Activated T-cell treated with anti-CD3 and anti-CD28 coated beads, Interleukin-2, amount 50 U/mL, for 24 hours (primary cell): ENCODE data around the gene JCAD.
"Not testable (repeated sequence)": the region's sequence is repeated elsewhere in the genome, so short reads cannot be mapped to it uniquely, and the experiment has no call there.

Experiments used
- DNase-seq: peaks from one replicate; pipeline ENCODE4 v3.0.0-alpha.2; 2020
- H3K27ac Mint-ChIP-seq: 2 replicates; pipeline ENCODE4 v1.8.0; 2020; ENCODE audit warnings: mild to moderate bottlenecking, mixed read lengths
- H3K27me3 Mint-ChIP-seq: 2 replicates; pipeline ENCODE4 v1.8.0; 2020; ENCODE audit warnings: mixed read lengths
- H3K36me3 Mint-ChIP-seq: 2 replicates; pipeline ENCODE4 v1.8.0; 2020; ENCODE audit warnings: low read depth, mixed read lengths
- H3K4me1 Mint-ChIP-seq: 2 replicates; pipeline ENCODE4 v1.8.0; 2020; ENCODE audit warnings: low read depth, mixed read lengths
- H3K4me3 Mint-ChIP-seq: 2 replicates; pipeline ENCODE4 v1.8.0; 2020; ENCODE audit warnings: mild to moderate bottlenecking, moderate library complexity, mixed read lengths
- H3K9me3 Mint-ChIP-seq: 2 replicates; pipeline ENCODE4 v1.8.0; 2020; ENCODE audit warnings: mixed read lengths

The JCAD gene

DNA sequence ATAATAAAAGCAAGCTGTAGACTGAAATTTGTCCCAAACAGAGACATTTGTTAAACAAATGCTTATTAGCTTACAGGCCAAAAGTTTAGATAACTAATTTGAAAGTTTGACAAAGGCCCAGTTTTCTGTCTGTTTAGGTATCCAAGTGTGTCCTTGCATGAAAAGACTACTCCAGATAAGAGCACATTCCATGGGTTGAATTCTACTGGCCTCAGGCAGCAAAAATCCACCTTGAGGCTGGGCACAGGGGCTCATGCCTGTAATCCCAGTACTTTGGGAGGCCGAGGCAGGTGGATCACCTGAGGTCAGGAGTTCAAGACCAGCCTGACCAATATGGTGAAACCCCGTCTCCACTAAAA is 80.0 kb downstream of the JCAD start:
- not testable (repeated sequence) for H3K27ac Mint-ChIP-seq, H3K36me3 Mint-ChIP-seq, H3K4me1 Mint-ChIP-seq

DNA sequence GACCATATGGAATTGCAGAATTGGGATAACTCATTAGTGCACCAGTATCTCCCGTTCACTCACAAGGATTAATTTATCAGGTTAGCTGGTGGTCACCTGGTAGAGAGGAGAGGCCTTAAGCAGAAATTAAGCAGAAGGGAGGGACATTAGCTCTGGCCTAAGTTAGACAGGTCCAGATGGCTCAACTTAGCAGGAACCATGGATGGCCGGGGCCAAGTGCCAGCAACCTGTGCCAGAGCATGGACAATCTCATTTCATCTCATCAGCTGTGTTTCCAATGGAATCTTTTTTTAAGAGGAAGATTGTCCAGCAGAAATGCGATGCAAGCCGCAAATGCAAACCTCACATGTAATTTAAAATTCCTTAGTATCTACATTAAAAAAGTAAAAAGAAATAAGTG is 82.2 kb downstream of the JCAD start:
- no peak for DNase-seq
- Mint-ChIP-seq H3K4me1 (no peaks in the 10 kb centered on the region), H3K27ac (no peak overlapping the region), H3K36me3 (no peaks in the 10 kb centered on the region), H3K27me3 (peaks cover 26% of the 10 kb centered on the region), H3K4me3 (no peak overlapping the region), H3K9me3 (peaks cover 7% of the 10 kb centered on the region)

More for the DNA sequence above, 80.0 kb downstream of the JCAD start:
- not testable (repeated sequence) for DNase-seq, H3K4me3 Mint-ChIP-seq
- peaks cover 28% of the 10 kb centered on the region for H3K27me3 Mint-ChIP-seq
- peaks cover 20% of the 10 kb centered on the region for H3K9me3 Mint-ChIP-seq

- Mint-ChIP-seq H3K36me3 (no peaks in the 10 kb centered on the region), H3K27me3 (peaks cover 28% of the 10 kb centered on the region), H3K27ac (no peak overlapping the region), H3K4me1 (no peaks in the 10 kb centered on the region), H3K9me3 (peaks cover 6% of the 10 kb centered on the region), H3K4me3 (no peak overlapping the region)
- no peak for DNase-seq
Observed at GRCh38 chr10:29976134-29976533, 83.3 kb downstream of the JCAD start.

DNA sequence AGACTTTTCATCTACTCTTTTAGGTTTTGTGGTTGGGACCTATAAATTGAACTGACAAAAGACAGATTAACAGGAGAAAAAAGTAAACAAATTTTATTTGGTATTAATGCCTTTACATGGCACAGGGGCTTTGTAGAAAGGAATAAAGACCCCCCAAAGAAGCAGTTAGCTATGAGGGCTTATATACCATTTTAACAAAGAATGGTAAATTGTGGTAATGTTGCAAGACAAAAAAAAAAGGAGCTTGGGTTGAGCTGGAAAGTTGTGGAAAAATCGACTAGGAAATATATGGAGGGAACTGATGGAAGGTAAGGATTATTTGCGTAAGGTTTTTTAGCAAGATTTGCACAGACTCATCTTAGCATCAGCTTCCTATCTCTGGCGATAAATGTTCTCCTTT is 84.6 kb downstream of the JCAD start:
- Mint-ChIP-seq H3K36me3 (no peaks in the 10 kb centered on the region), H3K4me1 (no peaks in the 10 kb centered on the region), H3K27ac (no peak overlapping the region), H3K27me3 (peaks cover 28% of the 10 kb centered on the region), H3K9me3 (peaks cover 6% of the 10 kb centered on the region), H3K4me3 (no peak overlapping the region)
- no peak for DNase-seq

DNA sequence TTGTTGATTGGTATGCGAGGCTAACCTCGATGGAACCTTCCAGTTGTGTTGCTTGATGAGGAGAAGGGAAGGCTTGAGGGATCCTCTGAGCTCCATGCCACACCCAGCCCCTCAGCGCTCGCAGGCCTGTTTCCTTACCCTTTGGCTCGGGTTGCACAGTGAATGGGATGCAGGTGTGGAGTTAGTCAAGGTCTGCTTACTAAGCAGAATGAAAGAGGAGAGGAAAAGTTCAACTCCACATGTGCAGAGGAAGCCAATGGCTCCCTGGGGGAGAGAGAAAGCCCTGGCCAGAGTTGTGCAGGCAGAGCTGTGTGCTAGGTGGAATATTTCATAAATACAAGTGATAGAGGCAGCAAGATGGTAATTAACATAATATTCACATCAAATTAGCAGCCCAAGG is 85.5 kb downstream of the JCAD start:
- DNase-seq, result no peak
- Mint-ChIP-seq H3K36me3 (no peaks in the 10 kb centered on the region), H3K9me3 (peaks cover 6% of the 10 kb centered on the region), H3K27ac (no peak overlapping the region), H3K4me3 (no peak overlapping the region), H3K27me3 (peaks cover 28% of the 10 kb centered on the region), H3K4me1 (no peaks in the 10 kb centered on the region)

- no peaks in the 10 kb centered on the region for H3K4me1 Mint-ChIP-seq
- H3K9me3 Mint-ChIP-seq, result peaks cover 6% of the 10 kb centered on the region
- no peak overlapping the region for H3K27ac Mint-ChIP-seq
- no peaks in the 10 kb centered on the region for H3K36me3 Mint-ChIP-seq
- no peak for DNase-seq
- H3K27me3 Mint-ChIP-seq, result peaks cover 13% of the 10 kb centered on the region
- no peak overlapping the region for H3K4me3 Mint-ChIP-seq
Observed at GRCh38 chr10:29970576-29970975, 88.8 kb downstream of the JCAD start.

GRCh38 chr10:29970012-29970396 is 89.4 kb downstream of the JCAD start:
- no peaks in the 10 kb centered on the region for H3K36me3 Mint-ChIP-seq
- H3K4me1 Mint-ChIP-seq, result no peaks in the 10 kb centered on the region
- no peak for DNase-seq
- no peak overlapping the region for H3K4me3 Mint-ChIP-seq
- H3K27me3 Mint-ChIP-seq, result peaks cover 7% of the 10 kb centered on the region
- no peak overlapping the region for H3K27ac Mint-ChIP-seq
- H3K9me3 Mint-ChIP-seq, result peaks cover 6% of the 10 kb centered on the region

GRCh38 chr10:29969255-29970011 is 90.0 kb downstream of the JCAD start:
- H3K36me3 Mint-ChIP-seq, result no peaks in the 10 kb centered on the region
- no peaks in the 10 kb centered on the region for H3K9me3 Mint-ChIP-seq
- H3K27me3 Mint-ChIP-seq, result peaks cover 5% of the 10 kb centered on the region

DNA sequence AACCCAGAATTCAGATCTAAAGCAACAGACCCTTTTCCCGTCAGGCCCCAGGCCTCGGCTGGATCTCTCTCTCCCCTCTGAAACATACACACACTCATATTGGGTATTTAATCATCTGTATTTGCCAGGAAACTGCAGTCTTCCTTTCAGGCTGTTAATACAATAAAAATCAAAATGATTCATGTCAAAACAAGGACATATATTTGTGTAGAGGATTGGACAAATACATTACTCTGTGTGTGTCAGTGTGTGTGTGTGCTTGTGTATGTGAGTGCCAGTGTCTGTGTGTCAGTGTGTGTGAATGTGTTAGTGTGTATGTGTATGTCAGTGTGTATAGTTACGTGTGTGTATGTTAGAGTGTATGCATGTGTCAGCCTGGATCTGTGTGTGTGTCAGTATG is 90.8 kb downstream of the JCAD start:
- Mint-ChIP-seq H3K4me3 (no peak overlapping the region), H3K36me3 (no peaks in the 10 kb centered on the region), H3K9me3 (no peaks in the 10 kb centered on the region), H3K27me3 (peaks cover 5% of the 10 kb centered on the region), H3K4me1 (no peaks in the 10 kb centered on the region), H3K27ac (no peak overlapping the region)
- no peak for DNase-seq

More at GRCh38 chr10:29969255-29970011, 90.0 kb downstream of the JCAD start:
- no peak overlapping the region for H3K4me3 Mint-ChIP-seq
- no peak for DNase-seq
- no peak overlapping the region for H3K27ac Mint-ChIP-seq
- H3K4me1 Mint-ChIP-seq, result no peaks in the 10 kb centered on the region

DNA sequence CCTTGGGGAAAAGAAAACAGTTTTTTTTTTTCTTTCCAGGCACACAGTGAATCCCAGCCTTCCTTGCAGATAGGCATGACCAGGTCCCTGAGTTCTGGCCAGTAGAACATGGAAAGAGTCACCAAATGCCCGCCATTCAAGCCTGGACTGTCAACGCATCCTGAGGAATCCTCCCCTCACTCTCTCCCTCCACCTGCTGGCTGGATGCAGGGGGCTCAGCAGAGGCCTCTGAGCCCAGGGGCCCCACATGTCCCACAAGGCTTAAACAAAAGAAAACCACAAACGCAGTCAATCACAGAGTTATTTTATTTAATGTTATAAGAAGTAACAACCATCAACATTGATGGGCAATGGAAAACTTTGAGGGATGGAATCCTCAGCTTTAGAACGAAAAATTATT is 93.1 kb downstream of the JCAD start:
- no peaks in the 10 kb centered on the region for H3K36me3 Mint-ChIP-seq
- no peak for DNase-seq
- H3K4me3 Mint-ChIP-seq, result no peak overlapping the region
- peaks cover 1% of the 10 kb centered on the region for H3K4me1 Mint-ChIP-seq
- H3K27me3 Mint-ChIP-seq, result peaks cover 2% of the 10 kb centered on the region
- H3K27ac Mint-ChIP-seq, result no peak overlapping the region
- H3K9me3 Mint-ChIP-seq, result no peaks in the 10 kb centered on the region
